Activated T-helper 2 cell treated with anti-CD3 and anti-CD28 coated beads, Interferon-gamma antibody, Interleukin-2, Interleukin-4, amounts not matched to agents 10 μg/mL and 5 μg/mL and 100 μg/mL, durations not matched to agents 14 hours and 24 hours and 36 hours (primary cell): ENCODE results near the gene RRP9. TPM values are rescaled to one million over a fixed set of nuclear protein-coding genes. Genes with fewer than 3 reads are reported as not detected.
"Not testable (repeated sequence)": the region's sequence is repeated elsewhere in the genome, so short reads cannot be mapped to it uniquely, and the experiment has no call there.

ENCODE experiments used
- DNase-seq: peaks from one replicate; pipeline ENCODE4 v3.0.0; 2021; ENCODE audit warnings: low spot score
- H3K27ac Mint-ChIP-seq: one replicate; pipeline ENCODE4 v1.8.0; 2021; ENCODE audit warnings: mixed read lengths
- H3K27me3 Mint-ChIP-seq: one replicate; pipeline ENCODE4 v1.8.0; 2021; ENCODE audit warnings: low read depth, mixed read lengths
- H3K36me3 Mint-ChIP-seq: one replicate; pipeline ENCODE4 v1.8.0; 2021; ENCODE audit warnings: low read depth, mixed read lengths
- H3K4me1 Mint-ChIP-seq: one replicate; pipeline ENCODE4 v1.8.0; 2021; ENCODE audit warnings: low read depth, mixed read lengths
- H3K4me3 Mint-ChIP-seq: one replicate; pipeline ENCODE4 v1.8.0; 2021; ENCODE audit warnings: low read depth, mild to moderate bottlenecking, moderate library complexity, mixed read lengths
- H3K9me3 Mint-ChIP-seq: one replicate; pipeline ENCODE4 v1.8.0; 2021; ENCODE audit warnings: mixed read lengths
- intact Hi-C: fragments of 100-400 bp; cut with micrococcal nuclease; formaldehyde crosslinking; loops from one replicate; pipeline ENCODE4 v1.15.1; 2023
- total RNA-seq: library from RNA; stranded (reverse); gene quantifications from 2 replicates; pipeline ENCODE4 v1.2.3, GENCODE V29; 2022

Gene RRP9
- total RNA-seq, 1 donor from 2014 or later: 57.5 TPM

DNA sequence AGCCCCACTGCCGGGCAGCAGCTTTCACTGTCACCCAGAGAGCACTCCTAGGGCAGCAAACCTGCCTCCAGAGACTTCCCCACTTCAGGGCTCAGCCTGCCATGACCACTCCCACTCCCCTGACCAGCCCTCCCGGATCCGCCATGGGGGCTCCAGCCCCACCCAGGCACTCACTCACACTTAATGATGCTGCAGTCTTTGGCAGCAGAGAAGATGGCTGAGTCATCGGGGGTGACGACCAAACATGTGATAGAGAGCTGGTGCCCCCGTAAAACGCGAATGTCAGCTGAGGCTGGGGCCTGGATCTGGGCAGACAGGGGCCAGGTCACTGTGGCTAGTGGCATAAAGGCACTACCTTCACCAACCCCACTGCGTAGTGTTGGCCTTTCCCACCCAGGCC, 4.7 kb downstream of the RRP9 start:
- Mint-ChIP-seq H3K27me3 (no peaks in the 10 kb centered on the region), H3K4me1 (peaks cover 18% of the 10 kb centered on the region), H3K4me3 (no peak overlapping the region), H3K27ac (no peak overlapping the region), H3K36me3 (peaks cover 72% of the 10 kb centered on the region), H3K9me3 (no peaks in the 10 kb centered on the region)
- no peak for DNase-seq
- intact Hi-C loops: no loop called here

DNA sequence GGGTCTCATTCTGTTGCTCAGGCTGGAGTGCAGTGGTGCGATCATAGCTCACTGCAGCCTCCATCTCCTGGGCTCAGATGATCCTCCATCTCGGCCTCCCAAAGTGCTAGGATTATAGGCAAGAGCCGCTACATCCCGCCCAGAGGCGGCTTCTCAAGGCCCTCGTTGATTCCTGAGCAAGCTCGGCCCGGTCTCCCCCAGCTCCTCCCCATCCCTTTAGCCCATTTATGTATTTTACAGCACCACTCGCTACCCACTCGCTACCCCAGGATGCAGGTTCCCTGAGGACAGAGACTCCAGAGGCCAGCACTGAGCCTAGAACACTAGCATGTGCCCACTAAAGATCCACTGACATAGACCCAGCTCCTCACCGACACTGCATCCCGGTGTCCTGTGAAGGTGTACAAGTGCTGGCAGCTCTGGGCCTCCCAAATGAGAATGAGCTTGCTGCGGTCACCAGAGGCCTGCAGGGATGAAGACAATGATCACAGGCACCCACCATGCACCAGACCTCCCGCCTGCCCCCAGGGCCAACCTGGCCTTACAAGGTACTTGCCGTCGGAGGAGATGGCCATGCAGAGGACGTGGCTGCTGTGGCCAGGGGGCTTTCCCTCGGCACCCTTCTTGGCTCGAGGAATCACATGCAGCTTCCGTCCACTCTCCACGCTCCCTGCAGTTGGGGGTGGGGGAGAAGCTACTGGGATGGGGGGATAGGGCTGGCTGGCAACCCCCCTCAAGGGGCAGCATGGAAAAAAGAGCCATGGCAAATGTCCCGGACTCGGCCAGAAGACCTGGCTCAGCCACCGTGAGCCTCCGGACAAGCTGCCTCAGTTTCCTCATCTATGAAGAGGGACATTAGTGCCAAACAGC, 5.6 kb downstream of the RRP9 start:
- no peaks in the 10 kb centered on the region for H3K27me3 Mint-ChIP-seq
- H3K4me3 Mint-ChIP-seq: no peak overlapping the region
- H3K4me1 Mint-ChIP-seq: peaks cover 17% of the 10 kb centered on the region
- no peak overlapping the region for H3K27ac Mint-ChIP-seq
- intact Hi-C loops: no loop called here
- no peak for DNase-seq
- no peaks in the 10 kb centered on the region for H3K9me3 Mint-ChIP-seq
- peaks cover 70% of the 10 kb centered on the region for H3K36me3 Mint-ChIP-seq

DNA sequence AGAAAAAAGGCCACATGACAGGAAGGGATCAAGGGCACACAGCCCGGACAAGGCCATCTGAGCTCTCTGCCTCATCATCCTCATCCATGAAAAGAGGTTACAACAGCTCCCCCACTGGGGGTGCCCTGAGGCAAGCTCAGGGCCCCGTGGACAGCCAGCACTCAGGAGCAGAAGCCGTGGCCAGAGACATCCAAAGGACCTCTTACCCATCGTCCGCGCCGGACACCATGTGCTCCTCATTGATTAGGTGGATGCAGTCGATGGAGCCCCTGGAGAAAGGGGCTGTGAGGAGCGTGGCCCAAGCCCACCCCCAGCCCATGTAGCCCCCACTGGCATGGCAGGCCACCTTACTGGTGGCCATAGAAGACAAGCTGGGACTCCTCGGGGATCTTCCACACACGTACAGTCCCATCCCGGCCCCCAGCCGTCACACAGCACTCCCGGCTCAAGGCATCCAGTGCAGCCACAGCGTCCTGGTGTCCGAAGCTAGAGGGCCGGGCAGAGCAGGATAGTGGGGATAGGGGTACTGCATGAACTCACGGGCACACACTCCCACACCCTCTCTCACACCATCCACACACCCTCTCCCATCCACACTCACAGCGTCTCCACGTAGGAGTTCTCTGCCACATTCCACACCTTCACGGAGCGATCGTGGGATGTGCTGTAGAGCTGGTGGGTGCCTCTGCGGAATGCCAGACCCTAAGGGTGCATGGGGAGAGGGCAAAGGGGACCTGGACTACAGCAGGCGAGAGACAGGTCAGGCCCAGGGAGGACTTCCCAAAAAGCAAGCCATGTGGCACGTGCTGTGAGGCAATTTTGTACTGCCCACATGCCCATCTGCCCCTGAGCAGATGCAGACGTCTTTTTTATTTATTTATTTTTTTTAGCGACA, 6.5 kb downstream of the RRP9 start:
- no peak overlapping the region for H3K4me3 Mint-ChIP-seq
- H3K27ac Mint-ChIP-seq: no peak overlapping the region
- H3K9me3 Mint-ChIP-seq: no peaks in the 10 kb centered on the region
- peaks cover 62% of the 10 kb centered on the region for H3K36me3 Mint-ChIP-seq
- intact Hi-C loops: no loop called here
- peak; percentile 7 for DNase-seq
- H3K27me3 Mint-ChIP-seq: no peaks in the 10 kb centered on the region
- peaks cover 8% of the 10 kb centered on the region for H3K4me1 Mint-ChIP-seq

DNA sequence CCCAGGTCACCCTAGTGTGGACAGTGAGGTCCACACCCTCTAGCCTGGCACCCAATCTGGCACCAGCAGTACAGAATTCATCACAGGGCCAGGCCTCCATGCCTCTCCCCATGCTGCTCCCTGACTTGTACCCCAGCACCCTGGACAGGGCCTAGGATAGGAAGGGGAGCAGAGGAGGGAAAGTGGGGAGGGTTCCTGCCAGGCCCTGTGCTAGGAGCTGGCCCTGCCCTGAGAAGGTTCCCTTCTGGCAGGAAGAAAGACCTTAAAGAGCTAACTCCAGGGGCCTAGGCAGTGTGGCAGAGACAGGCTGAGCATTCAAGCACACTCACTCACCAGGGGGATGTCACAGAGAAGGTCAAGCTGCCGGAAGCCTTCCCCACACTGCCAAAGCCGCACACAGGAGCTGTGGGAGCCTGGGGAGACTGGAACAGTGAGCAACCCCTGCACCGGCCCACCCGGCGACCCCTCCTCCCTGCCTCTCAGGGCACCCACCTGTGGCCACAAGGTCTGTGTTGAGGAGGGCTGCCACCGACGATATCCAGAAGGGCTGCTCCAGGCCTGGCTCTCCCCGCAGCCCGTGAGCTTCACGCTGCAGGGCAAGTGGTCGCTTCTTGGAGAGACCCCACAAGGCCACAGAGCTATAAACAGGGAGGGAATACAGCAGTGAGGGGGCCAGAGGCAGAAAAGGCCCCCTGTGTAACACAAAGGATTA, 7.4 kb downstream of the RRP9 start:
- H3K4me1 Mint-ChIP-seq: peaks cover 6% of the 10 kb centered on the region
- H3K36me3 Mint-ChIP-seq: peaks cover 55% of the 10 kb centered on the region

DNA sequence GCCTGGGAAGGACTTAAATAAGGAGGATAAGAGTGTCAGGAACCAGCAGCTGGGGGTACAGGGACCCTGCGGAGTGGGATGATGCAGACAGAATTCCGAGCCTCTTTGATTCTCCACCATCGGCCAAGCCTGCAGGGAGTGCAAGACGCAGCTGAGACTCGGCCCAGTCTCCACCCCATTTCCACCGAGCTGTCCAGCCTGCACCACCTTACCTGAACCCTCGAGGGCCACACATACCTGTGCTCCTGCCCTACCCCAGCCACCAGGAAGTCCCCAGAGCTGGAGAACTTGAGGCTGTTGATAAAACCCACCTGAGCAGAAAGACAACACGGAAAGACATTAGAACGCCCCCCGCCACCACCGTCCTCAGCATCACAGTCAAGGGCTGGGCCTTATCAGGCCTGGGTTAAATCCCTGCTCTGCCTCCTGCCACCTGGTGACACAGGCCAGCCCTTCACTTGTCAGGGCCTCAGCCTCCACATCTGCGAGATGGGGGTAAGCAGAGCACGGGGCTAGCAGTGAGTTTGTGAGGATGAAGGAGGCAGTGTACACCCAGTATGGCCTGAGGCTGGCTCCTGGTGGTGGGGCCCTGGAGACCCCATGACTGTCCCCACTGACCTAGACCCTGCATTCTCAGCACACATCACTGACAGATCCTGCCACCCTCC, 8.1 kb downstream of the RRP9 start:
- intact Hi-C loops: no loop called here
- Mint-ChIP-seq H3K36me3 (peaks cover 51% of the 10 kb centered on the region), H3K27ac (no peak overlapping the region), H3K27me3 (no peaks in the 10 kb centered on the region), H3K9me3 (no peaks in the 10 kb centered on the region), H3K4me1 (peaks cover 3% of the 10 kb centered on the region), H3K4me3 (no peak overlapping the region)
- no peak for DNase-seq

More for the DNA sequence above, 7.4 kb downstream of the RRP9 start:
- Mint-ChIP-seq H3K4me3 (no peak overlapping the region), H3K27ac (no peak overlapping the region), H3K27me3 (no peaks in the 10 kb centered on the region), H3K9me3 (no peaks in the 10 kb centered on the region)
- peak; percentile 6 for DNase-seq
- intact Hi-C loops: no loop called here

DNA sequence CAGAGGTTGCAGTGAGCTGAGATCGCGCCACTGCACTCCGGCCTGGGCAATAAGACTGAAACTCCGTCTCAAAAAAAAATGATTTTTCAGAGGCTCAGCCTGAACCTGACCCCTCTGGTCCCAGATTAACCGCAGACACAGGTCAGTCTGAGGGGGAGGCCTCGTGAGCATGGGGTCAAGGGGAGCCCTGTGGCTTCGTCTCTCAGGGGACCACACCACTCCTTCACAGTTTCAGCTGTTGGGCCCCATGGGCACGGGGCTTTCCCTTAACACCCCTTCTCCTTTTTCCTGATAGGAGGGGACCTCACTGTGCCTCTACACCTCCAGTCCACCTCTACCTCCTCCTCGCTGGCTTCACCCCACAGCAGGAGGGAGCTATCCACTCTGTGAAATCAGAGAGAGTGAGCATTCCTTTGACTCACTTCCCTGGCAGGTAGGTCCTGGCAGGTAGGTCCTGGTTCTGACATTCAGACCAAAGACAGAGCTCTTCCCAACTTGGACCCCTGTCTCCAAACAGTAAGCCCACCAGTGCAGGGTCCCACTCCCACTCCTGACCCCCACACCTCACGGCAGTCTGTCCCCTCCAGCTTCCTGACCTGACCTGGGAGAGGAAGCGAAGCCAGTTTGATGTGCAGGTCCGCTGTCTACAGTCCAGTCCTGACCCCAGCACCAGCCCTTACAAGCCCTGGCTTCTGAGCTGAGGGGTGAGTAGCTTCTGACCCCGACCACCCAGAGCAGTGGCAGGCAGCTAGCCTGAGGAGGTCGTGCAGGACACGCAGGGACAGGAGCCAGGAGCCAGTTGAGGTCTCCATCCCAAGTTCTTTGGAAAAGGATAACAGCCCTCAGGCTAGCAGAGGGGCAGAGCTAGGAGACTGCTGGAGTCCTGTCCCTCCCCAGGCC, 9.0 kb downstream of the RRP9 start:
- no peaks in the 10 kb centered on the region for H3K27me3 Mint-ChIP-seq
- H3K36me3 Mint-ChIP-seq: peaks cover 42% of the 10 kb centered on the region
- intact Hi-C loops: no loop called here
- H3K4me1 Mint-ChIP-seq: no peaks in the 10 kb centered on the region
- H3K9me3 Mint-ChIP-seq: no peaks in the 10 kb centered on the region
- H3K27ac Mint-ChIP-seq: no peak overlapping the region
- peak; percentile 5 for DNase-seq
- H3K4me3 Mint-ChIP-seq: no peak overlapping the region

DNA sequence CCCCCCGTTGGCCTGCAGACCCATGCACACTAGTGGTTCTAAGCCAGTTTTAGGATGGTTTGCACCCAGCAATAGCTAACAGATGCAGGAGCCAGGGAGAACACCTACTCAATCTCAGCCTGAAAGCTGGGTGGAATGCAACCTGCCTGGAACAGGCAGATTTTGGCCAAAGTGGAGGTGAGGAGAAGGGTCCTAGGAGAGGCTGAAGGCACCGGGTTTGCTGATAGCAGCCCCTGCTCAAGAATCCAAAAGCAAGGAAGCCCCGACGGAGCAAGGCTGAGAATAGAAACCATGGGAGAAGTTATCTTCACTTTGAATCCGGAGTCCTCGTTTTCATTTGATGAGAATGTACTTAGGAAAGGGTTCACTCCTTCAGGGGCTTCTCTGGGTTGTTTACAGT, 9.9 kb downstream of the RRP9 start:
- peaks cover 32% of the 10 kb centered on the region for H3K36me3 Mint-ChIP-seq
- H3K4me1 Mint-ChIP-seq: no peaks in the 10 kb centered on the region
- intact Hi-C loops: no loop called here
- no peak overlapping the region for H3K4me3 Mint-ChIP-seq
- H3K27ac Mint-ChIP-seq: no peak overlapping the region
- H3K9me3 Mint-ChIP-seq: no peaks in the 10 kb centered on the region
- DNase-seq: no peak
- H3K27me3 Mint-ChIP-seq: no peaks in the 10 kb centered on the region

DNA sequence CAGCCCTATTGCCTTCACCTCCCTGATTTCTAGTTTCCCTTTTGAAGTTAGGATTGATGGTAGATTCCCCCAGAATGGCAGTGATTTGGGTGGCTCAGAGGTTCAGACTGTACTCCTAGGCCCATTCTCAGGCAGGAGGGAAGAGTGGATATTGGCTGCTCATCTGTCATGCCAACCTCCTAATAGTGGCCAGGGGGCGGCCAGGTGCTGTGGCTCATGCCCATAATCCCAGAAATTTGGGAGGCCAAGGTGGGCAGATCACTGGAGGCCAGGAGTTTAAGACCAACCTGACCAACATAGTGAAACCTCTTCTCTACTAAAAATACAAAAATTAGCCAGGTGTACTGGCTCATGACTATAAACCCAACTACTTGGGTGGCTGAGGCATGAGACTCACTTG, 11.3 kb downstream of the RRP9 start:
- H3K4me3 Mint-ChIP-seq: no peak overlapping the region
- peaks cover 22% of the 10 kb centered on the region for H3K36me3 Mint-ChIP-seq
- DNase-seq: no peak
- intact Hi-C loops: no loop called here
- H3K9me3 Mint-ChIP-seq: no peaks in the 10 kb centered on the region
- no peaks in the 10 kb centered on the region for H3K27me3 Mint-ChIP-seq
- H3K27ac Mint-ChIP-seq: no peak overlapping the region
- H3K4me1 Mint-ChIP-seq: no peaks in the 10 kb centered on the region

DNA sequence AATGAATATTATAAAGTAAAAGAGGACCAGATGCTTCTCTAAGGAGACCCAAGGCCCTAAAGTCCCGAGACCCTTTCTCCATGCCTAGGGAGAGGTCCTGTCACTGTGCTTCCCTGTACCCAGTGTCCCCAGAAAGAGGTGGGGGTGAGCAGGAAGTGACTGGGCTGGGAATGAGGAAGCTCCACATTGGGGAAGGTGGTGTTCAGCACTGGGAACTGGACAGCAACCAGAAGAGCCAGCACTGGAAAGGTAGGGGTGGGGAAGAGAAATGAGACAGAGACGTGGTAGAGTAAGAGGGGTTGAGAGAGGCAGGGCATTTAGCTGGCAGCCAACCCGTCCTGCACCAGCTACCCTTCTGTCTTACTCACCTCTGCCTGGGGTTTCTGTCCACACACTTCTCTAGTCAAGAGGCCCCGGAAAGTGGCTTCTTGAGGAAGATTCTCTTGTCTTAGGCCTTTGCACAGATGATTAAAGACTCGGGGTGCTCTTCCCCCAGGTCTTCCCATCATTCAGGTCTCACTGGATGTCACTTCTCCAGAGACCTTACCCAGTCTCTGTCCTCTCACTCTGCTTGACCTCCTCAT, 12.2 kb downstream of the RRP9 start:
- intact Hi-C loops: no loop called here
- Mint-ChIP-seq H3K27me3 (no peaks in the 10 kb centered on the region), H3K9me3 (no peaks in the 10 kb centered on the region), H3K36me3 (peaks cover 16% of the 10 kb centered on the region), H3K4me3 (no peak overlapping the region), H3K4me1 (no peaks in the 10 kb centered on the region), H3K27ac (no peak overlapping the region)
- no peak for DNase-seq

DNA sequence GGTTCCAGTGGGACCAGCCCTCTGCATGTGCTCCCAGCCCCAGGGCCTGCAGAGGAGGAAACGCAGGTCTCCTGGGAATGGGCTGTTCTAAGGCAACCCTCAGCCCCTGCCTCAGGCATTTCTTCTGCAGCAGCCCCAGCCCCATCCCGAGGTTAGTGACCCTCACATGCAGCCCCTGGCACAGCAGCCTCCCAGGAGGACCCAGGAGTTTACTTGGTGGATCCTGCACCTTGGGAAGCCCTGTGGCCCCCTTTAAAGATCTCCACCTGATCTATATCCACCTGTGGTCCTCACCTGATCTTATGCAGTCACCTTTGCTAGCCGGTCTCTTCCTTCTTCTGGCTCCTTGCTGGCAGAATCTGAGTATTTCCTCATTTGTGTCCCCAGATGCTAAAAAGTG, 12.7 kb downstream of the RRP9 start:
- peaks cover 10% of the 10 kb centered on the region for H3K36me3 Mint-ChIP-seq
- intact Hi-C loops: not testable (repeated sequence)

DNA sequence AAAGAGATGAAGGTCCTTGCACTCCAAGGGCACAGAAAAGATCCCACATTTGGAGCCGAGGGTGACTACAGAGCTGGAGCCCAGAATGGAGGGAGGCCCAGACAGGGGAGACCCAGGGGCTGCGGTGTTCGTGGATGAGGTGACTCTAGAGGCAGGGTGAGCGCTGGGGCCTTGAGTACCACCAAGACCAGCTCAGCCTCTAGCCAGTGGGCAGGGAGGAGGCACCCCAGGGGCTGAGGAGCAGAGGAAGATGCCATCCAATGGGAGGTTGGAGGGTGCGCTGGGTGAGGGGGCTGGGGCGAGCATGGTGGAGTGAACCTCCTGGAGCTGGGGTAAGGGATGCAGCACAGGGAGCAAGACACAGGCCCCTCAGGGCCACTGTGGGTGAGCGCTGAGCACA, 13.3 kb downstream of the RRP9 start:
- no peaks in the 10 kb centered on the region for H3K9me3 Mint-ChIP-seq
- peaks cover 5% of the 10 kb centered on the region for H3K36me3 Mint-ChIP-seq
- intact Hi-C loops: no loop called here
- no peak overlapping the region for H3K27ac Mint-ChIP-seq
- H3K27me3 Mint-ChIP-seq: no peaks in the 10 kb centered on the region
- no peak for DNase-seq
- no peak overlapping the region for H3K4me3 Mint-ChIP-seq
- H3K4me1 Mint-ChIP-seq: no peaks in the 10 kb centered on the region

More for the DNA sequence above, 12.7 kb downstream of the RRP9 start:
- not testable (repeated sequence) for H3K27ac Mint-ChIP-seq, H3K27me3 Mint-ChIP-seq, H3K4me1 Mint-ChIP-seq, DNase-seq, H3K9me3 Mint-ChIP-seq, H3K4me3 Mint-ChIP-seq
